CD4-positive, alpha-beta T cell treated with Interleukin-10 for 1 hour (primary cell): Measurements from ENCODE around the gene SLC5A11.

Experiments used
- DNase-seq: peaks from one replicate; pipeline ENCODE4 v3.0.0-alpha.2; 2020

SLC5A11 gene

DNA sequence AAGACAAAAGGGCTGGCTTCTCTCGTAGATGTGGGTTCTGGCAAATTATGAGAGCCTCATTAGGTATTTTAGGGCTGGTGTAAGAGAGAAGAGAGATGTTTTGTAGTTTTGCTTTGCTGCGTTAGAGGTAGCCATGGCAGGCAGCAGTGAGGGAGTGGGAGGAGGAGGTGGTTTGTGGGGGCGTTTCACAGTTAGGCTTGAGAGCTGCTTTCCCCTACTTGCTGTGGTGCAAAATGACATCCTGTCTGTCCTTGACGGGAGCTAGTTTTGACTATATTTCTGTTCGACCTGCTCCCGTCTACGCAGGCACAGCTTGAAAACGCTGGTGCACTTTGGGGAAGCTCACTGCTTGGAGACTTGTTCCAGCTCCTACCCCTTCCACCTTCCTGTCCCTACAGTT lies 75.5 kb downstream of the SLC5A11 start:
- DNase-seq: no peak

- DNase-seq: no peak
Observed at GRCh38 chr16:24925163-24925562, 79.4 kb downstream of the SLC5A11 start.

DNA sequence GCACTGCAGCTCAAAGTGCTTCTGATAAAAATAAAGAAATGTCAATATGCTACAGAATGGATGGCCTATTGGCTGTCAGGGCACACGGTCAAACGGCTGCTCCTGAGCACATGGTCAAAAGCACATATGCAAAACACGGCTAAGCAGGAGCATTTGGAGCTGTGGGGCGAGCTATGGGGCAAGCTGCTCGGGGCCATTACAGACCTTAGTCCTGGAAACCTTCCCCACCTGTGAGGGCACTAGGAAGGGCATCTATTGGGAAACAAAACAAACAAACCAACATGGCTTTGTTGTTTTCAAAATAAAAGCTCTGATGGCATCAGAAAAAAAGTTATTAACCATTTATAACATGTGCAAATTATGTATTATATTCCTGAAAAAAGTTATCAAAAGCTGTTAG lies 83.6 kb downstream of the SLC5A11 start:
- DNase-seq: no peak

GRCh38 chr16:24930440-24930839 lies 84.7 kb downstream of the SLC5A11 start:
- no peak for DNase-seq

- no peak for DNase-seq
Observed at GRCh38 chr16:24931091-24931490, 85.3 kb downstream of the SLC5A11 start.

- no peak for DNase-seq
Observed at GRCh38 chr16:24935336-24935735, 89.6 kb downstream of the SLC5A11 start.

DNA sequence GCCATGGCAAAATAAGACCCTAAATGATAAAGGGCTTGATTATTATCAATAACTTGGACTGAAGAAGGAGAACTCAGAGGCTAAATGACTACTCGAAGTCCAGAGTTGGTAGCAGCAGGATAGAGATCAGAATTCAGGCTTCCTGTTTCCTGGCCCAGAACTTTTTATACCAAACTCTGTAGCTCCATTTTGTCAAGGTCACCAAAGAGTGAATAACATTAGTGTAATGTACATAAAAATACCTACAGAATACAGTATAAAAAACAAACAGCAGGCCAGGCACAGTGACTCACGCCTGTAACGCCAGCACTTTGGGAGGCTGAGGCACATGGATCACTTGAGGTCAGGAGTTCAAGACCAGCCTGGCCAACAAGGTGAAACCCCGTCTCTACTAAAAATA lies 90.4 kb downstream of the SLC5A11 start:
- no peak for DNase-seq

GRCh38 chr16:24939224-24939623 lies 93.5 kb downstream of the SLC5A11 start:
- DNase-seq: no peak

DNA sequence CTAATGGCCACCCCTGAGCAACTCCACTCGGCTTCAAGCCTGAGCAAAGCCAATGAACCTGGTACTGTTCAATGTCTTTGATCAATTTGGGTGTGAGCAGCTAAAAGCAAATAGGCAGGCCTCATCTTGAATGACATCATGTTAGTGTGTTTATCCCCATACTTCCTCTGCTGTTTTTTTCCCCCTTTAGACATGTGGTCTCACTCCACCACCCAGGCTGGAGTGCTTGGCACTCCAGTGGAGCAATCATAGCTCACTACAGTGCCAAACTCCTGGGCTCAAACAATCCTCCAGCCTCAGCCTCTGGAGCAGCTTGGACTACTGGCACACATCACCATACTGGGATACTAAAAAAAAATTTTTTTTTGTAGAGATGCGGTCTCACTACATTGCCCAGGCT lies 94.0 kb downstream of the SLC5A11 start:
- DNase-seq: no peak

DNA sequence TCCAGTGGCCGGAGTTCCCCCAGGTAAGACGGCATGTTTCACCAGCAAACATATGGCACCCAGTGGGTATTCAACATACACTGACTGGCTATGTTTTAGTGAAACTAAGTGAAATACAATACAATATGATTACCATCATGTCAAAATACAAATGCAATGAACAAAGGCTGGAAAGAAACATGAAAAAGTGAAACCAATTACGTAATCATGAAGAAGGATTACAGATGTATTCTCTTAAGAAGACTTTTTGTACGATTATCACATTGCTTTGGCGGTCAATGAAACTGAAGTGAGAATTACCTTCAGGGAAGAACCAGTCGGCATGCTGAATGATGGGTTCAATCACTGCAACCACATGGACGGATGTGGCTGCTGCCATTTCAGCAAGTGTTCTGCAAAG lies 97.7 kb downstream of the SLC5A11 start:
- no peak for DNase-seq

DNA sequence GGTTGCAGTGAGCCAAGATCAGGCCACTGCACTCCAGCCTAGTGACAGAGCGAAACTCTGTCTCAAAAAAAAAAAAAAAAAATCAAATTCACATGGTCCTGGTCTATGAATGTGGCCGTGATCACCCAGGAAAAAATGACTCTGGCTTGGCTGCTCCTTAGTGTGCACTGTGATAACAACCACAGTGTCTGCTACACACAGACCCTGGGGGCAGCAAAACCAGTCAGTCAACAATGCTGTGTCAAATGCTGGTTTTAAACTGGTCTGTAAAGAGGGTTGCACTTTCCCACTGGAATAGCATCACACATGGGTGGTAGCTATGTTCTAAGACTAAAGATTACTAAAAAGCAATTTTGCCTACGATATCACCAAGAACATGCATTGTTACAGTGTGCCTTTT lies 98.4 kb downstream of the SLC5A11 start:
- DNase-seq: no peak

GRCh38 chr16:24946155-24946554 lies 100.4 kb downstream of the SLC5A11 start:
- DNase-seq: no peak

DNA sequence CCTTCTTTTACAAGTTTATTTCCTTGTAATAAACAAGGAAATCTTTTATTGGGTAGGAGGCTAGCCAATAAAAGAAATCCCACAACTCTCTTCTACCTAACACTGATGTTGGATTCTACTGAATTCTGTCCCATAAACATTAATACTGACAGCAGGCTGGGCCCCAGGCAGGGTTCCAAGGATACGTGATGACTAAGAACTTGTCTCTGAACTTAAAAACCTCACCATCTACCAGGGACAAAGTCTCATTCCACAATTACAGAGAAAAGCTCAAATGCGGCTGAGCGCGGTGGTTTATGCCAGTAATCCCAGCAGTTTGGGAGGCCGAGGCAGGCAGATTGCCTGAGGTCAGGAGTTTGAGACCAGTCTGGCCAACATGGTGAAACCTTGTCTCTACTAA lies 104.5 kb downstream of the SLC5A11 start:
- no peak for DNase-seq

DNA sequence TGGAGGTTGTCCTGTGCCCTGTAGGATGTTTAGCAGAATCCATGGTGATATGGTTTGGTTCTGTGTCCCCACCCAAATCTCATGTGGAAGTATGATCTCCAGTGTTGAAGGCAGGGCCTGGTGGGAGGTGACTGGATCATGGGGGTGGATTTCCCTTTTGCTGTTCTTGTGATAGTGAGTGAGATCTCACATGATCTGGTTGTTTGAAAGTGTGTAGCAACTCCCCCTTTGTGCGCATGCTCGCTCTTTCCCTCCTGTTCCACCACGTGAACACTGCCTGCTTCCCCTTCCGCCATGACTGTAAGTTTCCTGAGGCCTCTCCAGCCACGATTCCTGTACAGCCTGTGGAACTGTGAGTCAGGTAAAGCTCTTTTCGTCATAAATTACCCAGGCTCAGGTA lies 107.5 kb downstream of the SLC5A11 start:
- DNase-seq: no peak

DNA sequence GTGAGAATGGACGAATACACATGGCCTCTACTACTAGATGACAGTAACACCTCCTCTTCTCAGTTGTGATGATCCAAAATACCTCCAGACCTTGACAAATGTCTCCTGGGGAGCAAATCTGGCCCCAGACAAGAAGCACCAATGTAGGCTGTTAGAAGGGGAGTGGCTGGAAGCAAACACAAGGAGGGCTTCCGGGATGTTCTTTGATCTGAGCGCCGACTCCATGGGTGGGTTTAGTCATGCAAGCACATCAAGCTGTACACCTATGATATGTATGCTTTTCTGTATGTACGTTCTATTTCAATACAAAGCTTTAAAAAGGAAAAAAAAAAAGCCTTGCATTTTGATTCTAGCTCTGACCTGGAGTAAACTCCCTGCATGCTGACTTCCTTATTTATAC lies 108.0 kb downstream of the SLC5A11 start:
- no peak for DNase-seq

DNA sequence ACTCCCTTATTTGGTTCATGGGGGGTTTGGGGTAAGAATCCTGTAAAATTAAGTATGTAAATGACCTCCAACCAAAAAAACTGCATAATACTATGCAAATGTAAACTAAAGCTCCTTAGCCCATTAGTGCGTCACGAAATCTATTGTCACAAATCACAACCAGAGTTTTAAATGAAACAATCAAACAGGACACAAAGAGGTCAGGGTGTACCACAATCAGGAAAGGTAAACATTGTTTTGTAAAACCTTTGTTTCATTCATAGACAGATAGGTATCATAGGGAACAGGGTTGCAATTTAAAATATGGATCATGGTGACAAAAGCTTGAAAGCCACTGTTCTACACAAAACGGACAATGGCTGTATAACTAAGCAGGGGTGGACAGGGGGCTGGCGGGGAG lies 108.4 kb downstream of the SLC5A11 start:
- no peak for DNase-seq

- no peak for DNase-seq
Observed at GRCh38 chr16:24955975-24956731, 110.4 kb downstream of the SLC5A11 start.

- DNase-seq: no peak
Observed at GRCh38 chr16:24957887-24958286, 112.1 kb downstream of the SLC5A11 start.
